IMR-90 (cell line): ENCODE measurements around the gene ATG4A. TPM values are rescaled to one million over a fixed set of nuclear protein-coding genes. Genes with fewer than 3 reads are reported as not detected.
A peak's percentile ranks its signal among the peaks of the same experiment; 100 is the strongest.

Source experiments
- ATAC-seq: fragments of 200-7000 bp; cut with Tn5 transposase; 2 replicates; pipeline ENCODE4 v1.9.1; 2020; ENCODE audit warnings: low read depth, mild to moderate bottlenecking, moderate library complexity
- BruUV-seq: library from RNA; stranded (reverse); fragments of 400-500 nt; replicated peaks from 2 replicates; lab custom pipeline; 2021; lab: Mats Ljungman, UMichigan
- CTCF ChIA-PET: fragments of 300-600 bp; formaldehyde crosslinking; extraction: SDS; loops from one replicate; lab custom pipeline; 2021; ENCODE audit warnings: antibody characterized with exemption; lab: Yijun Ruan, JAX
- POLR2A ChIA-PET: fragments of 300-600 bp; sonication (Branson Sonifier 250); formaldehyde crosslinking; loops from one replicate; lab custom pipeline; 2022; ENCODE audit warnings: antibody characterized with exemption; ENCODE audit not compliant: unreplicated experiment; lab: Charles Lee
- DNase-seq: peaks from one replicate; pipeline ENCODE4 v3.0.0; 2013
- H2AFZ ChIP-seq: replicated peaks from 2 replicates; pipeline ENCODE3; 2013; ENCODE audit warnings: low read length, mild to moderate bottlenecking; ENCODE audit not compliant: poor library complexity
- H2AK5ac ChIP-seq: 2 replicates; pipeline ENCODE4 v1.6.1; 2013; ENCODE audit warnings: low read depth, low read length, inconsistent platforms
- H2AK9ac ChIP-seq: replicated peaks from 2 replicates; pipeline ENCODE3; 2013; ENCODE audit warnings: mild to moderate bottlenecking, low read depth, low read length, moderate library complexity; ENCODE audit not compliant: poor library complexity
- H2BK120ac ChIP-seq: 2 replicates; pipeline ENCODE4 v1.6.1; 2013; ENCODE audit warnings: low read depth, low read length, inconsistent platforms
- H2BK15ac ChIP-seq: 3 replicates; pipeline ENCODE4 v1.6.1; 2013; ENCODE audit warnings: low read depth, low read length, inconsistent platforms
- H2BK20ac ChIP-seq: 2 replicates; pipeline ENCODE4 v1.6.1; 2013; ENCODE audit warnings: low read depth, mild to moderate bottlenecking, inconsistent platforms, low read length, moderate library complexity
- H2BK5ac ChIP-seq: 2 replicates; pipeline ENCODE4 v1.6.1; 2013; ENCODE audit warnings: mild to moderate bottlenecking, low read depth, low read length, inconsistent platforms; ENCODE audit not compliant: poor library complexity, severe bottlenecking
- H3K14ac ChIP-seq: replicated peaks from 2 replicates; pipeline ENCODE4 v1.6.1; 2013; ENCODE audit warnings: low read depth, low read length, inconsistent platforms
- H3K18ac ChIP-seq: 2 replicates; pipeline ENCODE4 v1.6.1; 2013; ENCODE audit warnings: low read depth, low read length, control low read depth
- H3K23ac ChIP-seq: 2 replicates; pipeline ENCODE4 v1.6.1; 2013; ENCODE audit warnings: low read depth, low read length, inconsistent platforms
- H3K27ac ChIP-seq: 2 replicates; pipeline ENCODE4 v1.5.1; 2013; ENCODE audit warnings: mild to moderate bottlenecking, control low read depth, low read length; ENCODE audit not compliant: insufficient read depth
- H3K27me3 ChIP-seq: 2 replicates; pipeline ENCODE4 v1.6.1; 2013; ENCODE audit warnings: low read length; ENCODE audit not compliant: control insufficient read depth, insufficient read depth
- H3K36me3 ChIP-seq: 2 replicates; pipeline ENCODE4 v1.6.1; 2013; ENCODE audit warnings: low read length, mixed read lengths; ENCODE audit not compliant: control insufficient read depth, insufficient read depth
- H3K4ac ChIP-seq: 2 replicates; pipeline ENCODE4 v1.6.1; 2013; ENCODE audit warnings: low read depth, low read length, inconsistent platforms
- H3K4me1 ChIP-seq: 2 replicates; pipeline ENCODE4 v1.6.1; 2013; ENCODE audit warnings: low read length, mixed read lengths; ENCODE audit not compliant: control insufficient read depth, insufficient read depth
- H3K4me2 ChIP-seq: 2 replicates; pipeline ENCODE4 v1.6.1; 2013; ENCODE audit warnings: low read depth, mild to moderate bottlenecking, control low read depth, low read length, moderate library complexity
- H3K4me3 ChIP-seq: 2 replicates; pipeline ENCODE4 v1.5.1; 2013; ENCODE audit warnings: low read depth, mild to moderate bottlenecking, control low read depth, low read length, moderate library complexity; ENCODE audit not compliant: insufficient read depth
- H3K56ac ChIP-seq: 2 replicates; pipeline ENCODE4 v1.6.1; 2013; ENCODE audit warnings: low read length, inconsistent platforms; ENCODE audit not compliant: insufficient read depth; ENCODE audit errors: extremely low read depth
- H3K79me1 ChIP-seq, 2 experiments: 2 replicates each; pipeline ENCODE4 v1.6.1; 2013; ENCODE audit warnings: low read length in 2 of 2, inconsistent platforms in 1 of 2, low read depth in 1 of 2
- H3K9ac ChIP-seq: 2 replicates; pipeline ENCODE4 v1.6.1; 2013; ENCODE audit warnings: low read depth, low read length, control low read depth
- H3K9me1 ChIP-seq: 2 replicates; pipeline ENCODE4 v1.6.1; 2013; ENCODE audit warnings: low read length, inconsistent platforms; ENCODE audit not compliant: insufficient read depth
- H3K9me3 ChIP-seq: 2 replicates; pipeline ENCODE4 v1.6.1; 2013; ENCODE audit warnings: low read length; ENCODE audit not compliant: control insufficient read depth, insufficient read depth
- H4K20me1 ChIP-seq: 2 replicates; pipeline ENCODE4 v1.6.1; 2013; ENCODE audit warnings: low read length, inconsistent platforms; ENCODE audit not compliant: insufficient read depth
- H4K5ac ChIP-seq: 2 replicates; pipeline ENCODE4 v1.6.1; 2013; ENCODE audit warnings: mild to moderate bottlenecking, low read depth, low read length, control low read depth
- H4K8ac ChIP-seq, 2 experiments: 2 replicates each; pipeline ENCODE4 v1.6.1; 2013; ENCODE audit warnings: low read depth in 2 of 2, low read length in 2 of 2, control low read depth in 1 of 2, inconsistent platforms in 1 of 2
- H4K91ac ChIP-seq: 2 replicates; pipeline ENCODE4 v1.6.1; 2013; ENCODE audit warnings: low read depth, low read length, inconsistent platforms; ENCODE audit not compliant: insufficient read depth
- CTCF ChIP-seq: conservative IDR thresholded peaks from 2 replicates; pipeline ENCODE4 v1.5.1; 2012; ENCODE audit warnings: mild to moderate bottlenecking, low read depth, low read length, improper control_type of control experiment
- FOS ChIP-seq: fragments of 150-350 bp; IDR thresholded peaks from 2 replicates; pipeline ENCODE4 v1.6.1; 2016; ENCODE audit warnings: low read depth, low read length
- POLR2A ChIP-seq: IDR thresholded peaks from 2 replicates; pipeline ENCODE4 v1.6.1; 2012; ENCODE audit warnings: mild to moderate bottlenecking, low read depth, low read length
- RAD21 ChIP-seq: IDR thresholded peaks from 2 replicates; pipeline ENCODE4 v1.6.1; 2012; ENCODE audit warnings: low read length, improper control_type of control experiment
- RFX5 ChIP-seq: IDR thresholded peaks from 2 replicates; pipeline ENCODE4 v1.8.0; 2012; ENCODE audit warnings: low read depth, mild to moderate bottlenecking, low read length, moderate library complexity
- SMC3 ChIP-seq: fragments of 150-350 bp; IDR thresholded peaks from 2 replicates; pipeline ENCODE4 v1.6.1; 2016; ENCODE audit warnings: low read depth, mild to moderate bottlenecking, antibody characterized with exemption, low read length, moderate library complexity
- WGBS, 2 experiments: methylation state at CpG; one replicate each; pipeline versions ENCODE4 v1.1.5 to v1.1.7; 2013; ENCODE audit warnings: missing lambda C conversion rate in 2 of 2; ENCODE audit not compliant: insufficient read length in 1 of 2; ENCODE audit errors: extremely low coverage in 2 of 2; 5-methylcytosine and 5-hydroxymethylcytosine counted together
- dilution Hi-C: fragments of 300-500 bp; cut with HindIII; formaldehyde crosslinking; loops from one replicate; pipeline ENCODE4 v1.14.3; 2018; ENCODE audit warnings: low sequenced_read_pairs; ENCODE audit not compliant: unreplicated experiment
- in situ Hi-C: fragments of 300-500 bp; cut with MboI; formaldehyde crosslinking; loops from 3 replicates; pipeline ENCODE4 v1.14.3; 2019; ENCODE audit warnings: low sequenced_read_pairs, inconsistent platforms, mixed read lengths
- intact Hi-C: fragments of 100-400 bp; cut with micrococcal nuclease; formaldehyde crosslinking; loops from 2 replicates; pipeline ENCODE4 v1.10.0; 2022
- polyA plus RNA-seq, 3 experiments: library from polyadenylated mRNA; depleted of rRNA; stranded (reverse); fragments of >200 nt; gene quantifications; 2 replicates each; pipeline ENCODE4 v1.2.3, GENCODE V29; 2012; ENCODE audit warnings: low replicate concordance in 1 of 3
- total RNA-seq: library from RNA; depleted of rRNA; stranded (reverse); fragments of >200 nt; gene quantifications from 2 replicates; pipeline ENCODE4 v1.2.3, GENCODE V29; 2012

ATG4A gene
- total and polyA plus RNA-seq, 2 of the 4 experiments (the other 2 are of a cell fraction) = 8.2 to 14.7 TPM

- Histone ChIP-seq H3K18ac (no peak overlapping the region), H2BK20ac (no peak overlapping the region), H2AK9ac (no peak overlapping the region), H3K4me1 (no peaks in the 10 kb centered on the region), H2AK5ac (no peak overlapping the region), H3K9ac (no peak overlapping the region), H2BK5ac (no peak overlapping the region), H3K79me1 (no peaks in the 10 kb centered on the region), H3K36me3 (no peaks in the 10 kb centered on the region), H3K14ac (no peak overlapping the region), H3K4ac (no peak overlapping the region), H3K9me3 (no peaks in the 10 kb centered on the region), H2BK15ac (no peak overlapping the region), H4K5ac (no peak overlapping the region), H3K27ac (no peak overlapping the region), H3K9me1 (no peaks in the 10 kb centered on the region), H3K4me3 (no peak overlapping the region), H3K23ac (no peak overlapping the region), H3K4me2 (no peak overlapping the region), H4K20me1 (no peaks in the 10 kb centered on the region), H4K91ac (no peak overlapping the region), H3K56ac (no peak overlapping the region), H4K8ac (no peak overlapping the region), H2BK120ac (no peak overlapping the region), H3K27me3 (no peaks in the 10 kb centered on the region), H2AFZ (no peak overlapping the region)
- intact Hi-C loops = no loop called here
- DNase-seq (no peak), ATAC-seq (no peak)
- WGBS, 2 experiments = no CpG with 5 or more reads among the region's 7 CpGs
- POLR2A ChIA-PET = no interaction called here
- TF ChIP-seq CTCF (peak; percentile 48), RAD21 (peak; percentile 49), POLR2A (no peak), FOS (no peak), SMC3 (0 out of 2 replicates have a peak, but pooled peaks have one; percentile 26), RFX5 (no peak)
- CTCF ChIA-PET = interaction anchor here (0.6 to 1.0 kb wide), 3 partner anchors 10 to 62 kb away, joined by 3 to 4 read pairs (median 3); no protein-coding TSS in a partner anchor
- no TSS peak for BruUV-seq
- dilution Hi-C loops = no loop called here
- in situ Hi-C loops = no loop called here
Measured at GRCh38 chrX:108138814-108139702, 47.5 kb downstream of the ATG4A start.
